Activated T-cell treated with anti-CD3 and anti-CD28 coated beads for 1 hour (primary cell): ENCODE data around the gene CFAP46.

ENCODE experiments used
- DNase-seq: peaks from one replicate; pipeline ENCODE4 v3.0.0-alpha.2; 2020; ENCODE audit warnings: low read depth

CFAP46 gene

GRCh38 chr10:132861884-132862461, 80.4 kb downstream of the CFAP46 start:
- DNase-seq, result no peak

- no peak for DNase-seq
These were observed 81.2 kb downstream of the CFAP46 start for GRCh38 chr10:132861116-132861691.

- DNase-seq, result no peak
These were observed 81.8 kb downstream of the CFAP46 start for GRCh38 chr10:132860532-132860931.

GRCh38 chr10:132859084-132859855, 83.1 kb downstream of the CFAP46 start:
- no peak for DNase-seq

GRCh38 chr10:132858121-132859081, 84.0 kb downstream of the CFAP46 start:
- no peak for DNase-seq

GRCh38 chr10:132856869-132857524, 85.4 kb downstream of the CFAP46 start:
- no peak for DNase-seq

- DNase-seq, result no peak
These were observed 86.5 kb downstream of the CFAP46 start for GRCh38 chr10:132855889-132856288.

- no peak for DNase-seq
These were observed 90.9 kb downstream of the CFAP46 start for GRCh38 chr10:132851451-132851850.

- DNase-seq, result no peak
These were observed 91.5 kb downstream of the CFAP46 start for GRCh38 chr10:132850896-132851295.

- DNase-seq, result no peak
These were observed 92.1 kb downstream of the CFAP46 start for GRCh38 chr10:132850246-132850645.

- no peak for DNase-seq
These were observed 92.8 kb downstream of the CFAP46 start for GRCh38 chr10:132849546-132850031.

GRCh38 chr10:132848951-132849545, 93.3 kb downstream of the CFAP46 start:
- DNase-seq, result no peak

- no peak for DNase-seq
These were observed 94.1 kb downstream of the CFAP46 start for GRCh38 chr10:132848291-132848701.

- no peak for DNase-seq
These were observed 94.5 kb downstream of the CFAP46 start for GRCh38 chr10:132847856-132848255.

GRCh38 chr10:132847416-132847777, 95.0 kb downstream of the CFAP46 start:
- DNase-seq, result no peak

- DNase-seq, result no peak
These were observed 95.5 kb downstream of the CFAP46 start for GRCh38 chr10:132846631-132847415.

GRCh38 chr10:132845780-132846595, 96.4 kb downstream of the CFAP46 start:
- no peak for DNase-seq

- no peak for DNase-seq
These were observed 97.3 kb downstream of the CFAP46 start for GRCh38 chr10:132845041-132845551.
